GM21576 (cell line): Measurements from ENCODE around the gene LRTM1.

Source experiments
- ATAC-seq: cut with Tn5 transposase; IDR thresholded peaks from one replicate; pipeline ENCODE4 v1.9.1; 2021; ENCODE audit warnings: mild to moderate bottlenecking, moderate library complexity; ENCODE audit not compliant: unreplicated experiment

Gene LRTM1

GRCh38 chr3:54897028-54897711 is 30.7 kb downstream of the LRTM1 start:
- ATAC-seq = no peak

GRCh38 chr3:54895613-54896012 is 32.2 kb downstream of the LRTM1 start:
- ATAC-seq = no peak

GRCh38 chr3:54892168-54892567 is 35.7 kb downstream of the LRTM1 start:
- ATAC-seq = no peak

GRCh38 chr3:54891540-54891897 is 36.3 kb downstream of the LRTM1 start:
- ATAC-seq = no peak

- ATAC-seq = no peak
Measured at GRCh38 chr3:54889731-54890130, 38.1 kb downstream of the LRTM1 start.

GRCh38 chr3:54888873-54889272 is 39.0 kb downstream of the LRTM1 start:
- no peak for ATAC-seq

GRCh38 chr3:54888162-54888561 is 39.7 kb downstream of the LRTM1 start:
- ATAC-seq = no peak

GRCh38 chr3:54882129-54882833 is 45.6 kb downstream of the LRTM1 start:
- ATAC-seq = no peak

GRCh38 chr3:54878145-54878544 is 49.7 kb downstream of the LRTM1 start:
- ATAC-seq = no peak

GRCh38 chr3:54877730-54878129 is 50.1 kb downstream of the LRTM1 start:
- ATAC-seq = no peak

GRCh38 chr3:54876694-54877093 is 51.2 kb downstream of the LRTM1 start:
- no peak for ATAC-seq

- ATAC-seq = no peak
Measured at GRCh38 chr3:54875596-54876268, 52.1 kb downstream of the LRTM1 start.

GRCh38 chr3:54874816-54875556 is 52.9 kb downstream of the LRTM1 start:
- ATAC-seq = no peak

- ATAC-seq = no peak
Measured at GRCh38 chr3:54873059-54874010, 54.5 kb downstream of the LRTM1 start.

GRCh38 chr3:54871867-54872266 is 56.0 kb downstream of the LRTM1 start:
- no peak for ATAC-seq

- no peak for ATAC-seq
Measured at GRCh38 chr3:54870423-54870822, 57.4 kb downstream of the LRTM1 start.
